Loucy (cell line): Measurements from ENCODE around the gene ZNF749.

Experiments
- H2AFZ ChIP-seq: fragments of 200-600 bp; sonication (generic); 2 replicates; pipeline ENCODE4 v1.6.0; 2016; ENCODE audit warnings: antibody characterized with exemption, mild to moderate bottlenecking, low read length, moderate library complexity
- H3F3A ChIP-seq: fragments of 200-600 bp; 2 replicates; pipeline ENCODE4 v1.6.0; 2016; ENCODE audit warnings: antibody characterized with exemption, low read depth, mild to moderate bottlenecking
- H3K27me3 ChIP-seq: fragments of 200-600 bp; sonication (generic); 2 replicates; pipeline ENCODE4 v1.6.1; 2014; ENCODE audit warnings: low read length, mild to moderate bottlenecking; ENCODE audit not compliant: insufficient read depth, poor library complexity, severe bottlenecking
- H3K36me3 ChIP-seq: fragments of 200-600 bp; sonication (generic); 2 replicates; pipeline ENCODE4 v1.6.1; 2016; ENCODE audit warnings: low read length; ENCODE audit not compliant: insufficient read depth
- H3K4me1 ChIP-seq: fragments of 200-600 bp; sonication (generic); 2 replicates; pipeline ENCODE4 v1.5.1; 2014; ENCODE audit warnings: low read length, mild to moderate bottlenecking; ENCODE audit not compliant: insufficient read depth, poor library complexity, severe bottlenecking
- H3K4me2 ChIP-seq: fragments of 200-600 bp; sonication (generic); 2 replicates; pipeline ENCODE4 v1.6.0; 2014; ENCODE audit warnings: antibody characterized with exemption, low read length, low read depth, mild to moderate bottlenecking; ENCODE audit not compliant: poor library complexity, severe bottlenecking
- H3K4me3 ChIP-seq: fragments of 200-600 bp; sonication (generic); 2 replicates; pipeline ENCODE4 v1.5.1; 2014; ENCODE audit warnings: low read length, mild to moderate bottlenecking, mixed read lengths; ENCODE audit not compliant: poor library complexity, severe bottlenecking
- H3K79me2 ChIP-seq: fragments of 200-600 bp; sonication (generic); 2 replicates; pipeline ENCODE4 v1.6.1; 2014; ENCODE audit warnings: low read length; ENCODE audit not compliant: insufficient read depth
- H3K9ac ChIP-seq: fragments of 200-600 bp; sonication (generic); 2 replicates; pipeline ENCODE4 v1.6.0; 2014; ENCODE audit warnings: mild to moderate bottlenecking, low read depth, low read length, moderate library complexity; ENCODE audit not compliant: poor library complexity, severe bottlenecking
- H3K9me2 ChIP-seq: fragments of 200-600 bp; sonication (generic); replicated peaks from 2 replicates; pipeline ENCODE4 v1.6.1; 2016; ENCODE audit warnings: low read depth, low read length, mixed read lengths
- H3K9me3 ChIP-seq: fragments of 200-600 bp; sonication (generic); 2 replicates; pipeline ENCODE4 v1.6.1; 2014; ENCODE audit warnings: mild to moderate bottlenecking, antibody characterized with exemption, low read length, low read depth; ENCODE audit not compliant: insufficient read depth
- H4K20me1 ChIP-seq: fragments of 200-600 bp; sonication (generic); 2 replicates; pipeline ENCODE4 v1.6.0; 2014; ENCODE audit warnings: antibody characterized with exemption, low read length, mild to moderate bottlenecking; ENCODE audit not compliant: insufficient read depth, poor library complexity, severe bottlenecking
- CTCF ChIP-seq: fragments of 200-600 bp; sonication (generic); conservative IDR thresholded peaks from 2 replicates; pipeline ENCODE4 v1.5.1; 2014; ENCODE audit warnings: mild to moderate bottlenecking, antibody characterized with exemption, low read length
- EZH2phosphoT487 ChIP-seq: fragments of 200-600 bp; IDR thresholded peaks from 2 replicates; pipeline ENCODE4 v1.6.1; 2018; ENCODE audit warnings: antibody characterized with exemption, mild to moderate bottlenecking, moderate library complexity, borderline replicate concordance

ZNF749 gene

DNA sequence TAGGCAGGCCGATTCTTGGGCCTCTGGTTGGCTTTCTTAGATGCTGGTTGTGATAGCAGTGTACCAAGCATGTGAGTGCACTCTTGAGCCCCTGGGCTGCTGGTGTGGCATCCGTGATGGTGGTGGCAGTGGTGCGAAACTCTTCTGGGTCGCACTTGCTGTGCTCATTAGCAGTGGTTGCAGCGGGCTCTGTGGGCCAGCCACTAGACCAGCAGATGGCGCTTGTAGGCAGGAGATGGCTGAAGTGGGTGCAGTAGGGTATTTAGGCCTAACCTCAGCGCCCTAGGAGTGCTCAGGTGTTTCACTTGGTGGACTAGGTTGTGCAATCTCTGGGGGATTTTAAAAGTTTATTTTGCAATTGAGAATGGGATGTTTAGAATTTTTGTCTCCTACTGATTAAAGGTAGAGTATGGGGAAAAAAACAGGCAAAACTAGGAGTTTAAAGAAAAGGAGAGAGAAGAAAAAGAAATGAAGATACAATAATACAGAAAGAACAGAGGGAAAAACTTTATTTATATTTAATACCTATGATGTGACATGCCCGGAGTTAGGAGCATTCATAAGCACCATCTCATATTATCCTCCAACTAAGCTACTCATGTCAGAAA, 28.5 kb upstream of the ZNF749 start:
- Histone ChIP-seq H3K9ac (no peak overlapping the region), H3K4me3 (no peak overlapping the region), H3K36me3 (peaks cover 3% of the 10 kb centered on the region; the same call in 1 of the 2 replicates), H4K20me1 (no peaks in the 10 kb centered on the region), H3K79me2 (peaks cover 5% of the 10 kb centered on the region; the same call in 1 of the 2 replicates), H3K4me2 (no peak overlapping the region), H3K27me3 (no peaks in the 10 kb centered on the region), H3K4me1 (peaks cover 6% of the 10 kb centered on the region), H2AFZ (no peak overlapping the region), H3F3A (no peaks in the 10 kb centered on the region), H3K9me3 (peaks cover 9% of the 10 kb centered on the region; the same call in 1 of the 2 replicates), H3K9me2 (no peaks in the 10 kb centered on the region)
- TF ChIP-seq CTCF = peak; percentile 85
- no peak for TF ChIP-seq EZH2phosphoT487

DNA sequence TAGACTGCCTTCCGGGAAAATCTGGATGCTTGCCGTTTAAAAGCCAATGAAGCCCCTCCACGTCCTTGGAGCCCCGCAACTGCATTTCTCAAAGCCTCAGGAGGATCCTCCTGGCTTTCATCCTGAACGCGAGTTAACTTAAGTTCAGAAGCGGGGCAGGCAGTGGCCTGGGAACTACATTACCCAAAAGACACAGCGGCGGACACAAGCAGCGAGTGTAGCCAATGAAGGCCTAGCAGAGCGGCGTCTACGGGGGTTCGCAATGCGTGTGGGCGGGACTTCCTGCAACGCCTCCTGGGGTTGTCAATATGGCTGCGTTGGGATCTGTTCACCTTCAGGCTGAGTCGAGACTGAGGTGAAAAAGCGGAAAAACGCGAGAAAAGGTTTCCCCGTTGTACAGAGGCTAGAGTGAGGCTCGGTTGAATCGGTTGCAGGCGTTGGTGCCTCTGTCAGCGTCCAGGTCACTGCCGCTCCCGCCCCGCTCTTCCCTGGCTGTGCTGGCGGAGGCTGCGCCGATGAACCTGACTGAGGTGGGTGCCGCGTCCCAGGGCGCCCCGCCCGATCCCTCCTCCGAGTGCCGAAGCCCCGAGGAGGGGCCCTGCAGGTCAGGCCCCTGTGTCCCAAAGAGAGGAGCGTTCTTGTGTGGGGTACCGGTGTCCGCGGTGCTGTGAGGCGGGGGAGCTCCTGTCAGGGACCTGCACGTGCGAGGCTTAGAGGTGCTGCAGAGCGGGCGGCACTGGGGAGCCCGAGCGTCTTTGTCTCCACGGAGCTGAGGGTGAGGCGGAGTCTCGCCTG, 24.1 kb upstream of the ZNF749 start, which contains the start of gene ZNF17:
Gene ZNF17 (plus strand): TSS at position 285 of the 795 bp plus-strand sequence. CDS start 2,455 bp downstream, outside the sequence.
- TF ChIP-seq EZH2phosphoT487 = no peak
- Histone ChIP-seq H3K4me2 (peak within 1 kb of the TSS; percentile 84), H4K20me1 (no peaks in the 10 kb centered on the region), H2AFZ (peak within 1 kb of the TSS; percentile 96), H3K27me3 (no peaks in the 10 kb centered on the region), H3K4me3 (peak within 1 kb of the TSS; percentile 97), H3K4me1 (peaks cover 13% of the 10 kb centered on the region), H3K9me3 (no peaks in the 10 kb centered on the region), H3K9ac (peak within 1 kb of the TSS; percentile 80), H3K9me2 (no peaks in the 10 kb centered on the region), H3K36me3 (no peaks in the 10 kb centered on the region), H3F3A (no peaks in the 10 kb centered on the region), H3K79me2 (peaks cover 20% of the 10 kb centered on the region)

- no peaks in the 10 kb centered on the region for H3K9me2 ChIP-seq
- H3K36me3 ChIP-seq = peaks cover 24% of the 10 kb centered on the region; the same call in 1 of the 2 replicates
These were observed 15.7 kb upstream of the ZNF749 start for GRCh38 chr19:57419439-57419838.

More at GRCh38 chr19:57419439-57419838, 15.7 kb upstream of the ZNF749 start:
- H3K4me2 ChIP-seq = no peak overlapping the region
- no peak for TF ChIP-seq EZH2phosphoT487
- no peak for TF ChIP-seq CTCF
- H3K27me3 ChIP-seq = no peaks in the 10 kb centered on the region
- no peaks in the 10 kb centered on the region for H3K9me3 ChIP-seq
- H3K4me1 ChIP-seq = peaks cover 3% of the 10 kb centered on the region
- H2AFZ ChIP-seq = no peak overlapping the region
- H4K20me1 ChIP-seq = no peaks in the 10 kb centered on the region
- H3F3A ChIP-seq = no peaks in the 10 kb centered on the region
- H3K9ac ChIP-seq = no peak overlapping the region
- H3K4me3 ChIP-seq = no peak overlapping the region
- no peaks in the 10 kb centered on the region for H3K79me2 ChIP-seq
